Suprapubic skin (tissue), 4 donors: ENCODE data around the gene P2RX4. TPM values are rescaled to one million over a fixed set of nuclear protein-coding genes. Genes with fewer than 3 reads are reported as not detected.
"Not testable (repeated sequence)": the region's sequence is repeated elsewhere in the genome, so short reads cannot be mapped to it uniquely, and the experiment has no call there.

Experiments
- DNase-seq, 2 donors: peaks; one replicate each; pipeline ENCODE4 v3.0.0-alpha.2; 2019; ENCODE audit warnings: low spot score in 2 of 2
- H3K27ac ChIP-seq: fragments of 200-600 bp; sonication (generic); one replicate; pipeline ENCODE4 v1.5.1; 2019
- H3K27me3 ChIP-seq: fragments of 200-600 bp; sonication (generic); one replicate; pipeline ENCODE4 v1.5.1; 2019
- H3K36me3 ChIP-seq: fragments of 200-600 bp; sonication (generic); one replicate; pipeline ENCODE4 v1.5.1; 2019
- H3K4me1 ChIP-seq: fragments of 200-600 bp; sonication (generic); one replicate; pipeline ENCODE4 v1.5.1; 2019
- H3K4me3 ChIP-seq: fragments of 200-600 bp; sonication (generic); one replicate; pipeline ENCODE4 v1.5.1; 2019; ENCODE audit warnings: mild to moderate bottlenecking
- H3K9me3 ChIP-seq: fragments of 200-600 bp; sonication (generic); one replicate; pipeline ENCODE4 v1.5.1; 2019
- CTCF ChIP-seq, 2 donors: fragments of 200-600 bp in 1 of 2; fragments of 450-650 bp in 1 of 2; sonication (generic) in 1 of 2; IDR thresholded peaks; one replicate each; pipeline ENCODE4 v1.5.1; 2016 to 2019; ENCODE audit warnings: antibody characterized with exemption in 2 of 2, mild to moderate bottlenecking in 1 of 2, moderate library complexity in 1 of 2
- EP300 ChIP-seq: sonication (generic); formaldehyde crosslinking; IDR thresholded peaks from one replicate; pipeline ENCODE4 v1.6.1; 2017; ENCODE audit warnings: antibody characterized with exemption
- POLR2A ChIP-seq, 2 donors: fragments of 450-650 bp; IDR thresholded peaks; one replicate each; pipeline ENCODE4 v1.6.1; 2017; ENCODE audit warnings: antibody characterized with exemption in 2 of 2, mild to moderate bottlenecking in 2 of 2, moderate library complexity in 2 of 2
- POLR2AphosphoS5 ChIP-seq, 3 donors: sonication (generic); formaldehyde crosslinking; IDR thresholded peaks; one replicate each; pipeline ENCODE4 v1.6.1; 2017; ENCODE audit warnings: antibody characterized with exemption in 3 of 3
- WGBS: methylation state at CpG from one replicate; pipeline ENCODE4 v1.1.5; 2018; 5-methylcytosine and 5-hydroxymethylcytosine counted together
- total RNA-seq, 4 donors: library from RNA; depleted of rRNA; stranded (reverse); fragments of >200 nt; gene quantifications; one replicate each; pipeline ENCODE4 v1.1.0, GENCODE V29; 2016

P2RX4 gene
- total RNA-seq, 4 donors from 2014 or later, result 7.9 to 22.4 (median 15.4) TPM

GRCh38 chr12:121198949-121199348 lies 11.0 kb upstream of the P2RX4 start:
- Histone ChIP-seq H3K9me3 (no peaks in the 10 kb centered on the region), H3K27ac (no peak overlapping the region), H3K27me3 (no peaks in the 10 kb centered on the region), H3K4me3 (no peak overlapping the region), H3K4me1 (peaks cover 4% of the 10 kb centered on the region), H3K36me3 (no peaks in the 10 kb centered on the region)
- DNase-seq, result no peak
- TF ChIP-seq POLR2A (IDR thresholded peaks at IDR 0.05) (no peak), EP300 (no peak), POLR2AphosphoS5 (IDR thresholded peaks at IDR 0.05) (no peak), CTCF (IDR thresholded peaks at IDR 0.05) (no peak)
- 89% methylated on average over 7 of the region's 7 CpGs for WGBS

- WGBS, result 90% methylated on average over 6 of the region's 6 CpGs
- not testable (repeated sequence) for H3K4me1 ChIP-seq
Observed at GRCh38 chr12:121201140-121201539, 8.8 kb upstream of the P2RX4 start.

GRCh38 chr12:121202407-121203355 lies 7.2 kb upstream of the P2RX4 start:
- TF ChIP-seq EP300, result no peak
- TF ChIP-seq POLR2AphosphoS5 (IDR thresholded peaks at IDR 0.05), result no peak
- TF ChIP-seq CTCF (IDR thresholded peaks at IDR 0.05), result no peak
- no peak for TF ChIP-seq POLR2A (IDR thresholded peaks at IDR 0.05)
- DNase-seq, result no peak
- Histone ChIP-seq H3K4me1 (peaks cover 4% of the 10 kb centered on the region), H3K36me3 (no peaks in the 10 kb centered on the region), H3K27me3 (no peaks in the 10 kb centered on the region), H3K9me3 (no peaks in the 10 kb centered on the region), H3K27ac (no peak overlapping the region), H3K4me3 (no peak overlapping the region)
- 66% methylated on average over 14 of the region's 14 CpGs for WGBS

More at GRCh38 chr12:121201140-121201539, 8.8 kb upstream of the P2RX4 start:
- H3K27me3 ChIP-seq, H3K36me3 ChIP-seq, DNase-seq, H3K4me3 ChIP-seq, H3K27ac ChIP-seq, H3K9me3 ChIP-seq: not testable (repeated sequence)

GRCh38 chr12:121203482-121203881 lies 6.4 kb upstream of the P2RX4 start:
- DNase-seq, result no peak
- Histone ChIP-seq H3K27ac (no peak overlapping the region), H3K4me1 (peaks cover 4% of the 10 kb centered on the region), H3K4me3 (no peak overlapping the region), H3K27me3 (no peaks in the 10 kb centered on the region), H3K9me3 (no peaks in the 10 kb centered on the region), H3K36me3 (no peaks in the 10 kb centered on the region)
- no peak for TF ChIP-seq POLR2A (IDR thresholded peaks at IDR 0.05)
- 83% methylated on average over 11 of the region's 11 CpGs for WGBS

- TF ChIP-seq POLR2A (IDR thresholded peaks at IDR 0.05), result no peak
- TF ChIP-seq CTCF (IDR thresholded peaks at IDR 0.05), result no peak
- TF ChIP-seq EP300, result no peak
- no peak for TF ChIP-seq POLR2AphosphoS5 (IDR thresholded peaks at IDR 0.05)
- no peak for DNase-seq
- peaks cover 11% of the 10 kb centered on the region for H3K4me1 ChIP-seq
- no peaks in the 10 kb centered on the region for H3K9me3 ChIP-seq
- no peaks in the 10 kb centered on the region for H3K36me3 ChIP-seq
- no peaks in the 10 kb centered on the region for H3K27me3 ChIP-seq
- 66% methylated on average over 7 of the region's 7 CpGs for WGBS
- no peak overlapping the region for H3K4me3 ChIP-seq
- no peak overlapping the region for H3K27ac ChIP-seq
Observed at GRCh38 chr12:121205491-121205890, 4.4 kb upstream of the P2RX4 start.

- not testable (repeated sequence) for H3K9me3 ChIP-seq, H3K4me3 ChIP-seq, DNase-seq, H3K27me3 ChIP-seq, H3K36me3 ChIP-seq, H3K27ac ChIP-seq
- H3K4me1 ChIP-seq, result peaks cover 16% of the 10 kb centered on the region
- 91% methylated on average over 10 of the region's 10 CpGs for WGBS
Observed at GRCh38 chr12:121208571-121208970, 1.4 kb upstream of the P2RX4 start.
